ENCODE data around the gene NEK3.

NEK3 gene

GRCh38 chr13:52161181-52161646, 1.8 kb upstream of the NEK3 start:
- H3K36me3 ChIP-seq (ENCODE audit: control insufficient read depth in 4 of 4, insufficient read depth in 4 of 4, low read length in 3 of 4), result peaks cover 0 to 2% (median 1%) of the 10 kb centered on the region in 4 experiments
- H3K9me3 ChIP-seq (ENCODE audit: control extremely low read depth in 1 of 5, control insufficient read depth in 4 of 5, insufficient read depth in 2 of 5, low read depth in 1 of 5, low read length in 4 of 5), result no peaks in the 10 kb centered on the region
- no peak overlapping the region for H3K27ac ChIP-seq (ENCODE audit: insufficient read depth in 1 of 2, low read depth in 1 of 2, low read length in 2 of 2, poor library complexity in 1 of 2, severe bottlenecking in 2 of 2)
- 86% methylated on average over 3 of the region's 3 CpGs for WGBS (ENCODE audit: insufficient coverage)
- no peak overlapping the region for H3K4me3 ChIP-seq (ENCODE audit: control insufficient read depth in 1 of 7, extremely low read depth in 1 of 7, insufficient read depth in 4 of 7, low read depth in 2 of 7, low read length in 6 of 7)
- no peaks in the 10 kb centered on the region for H3K27me3 ChIP-seq (replicated peaks in 2 of 5; ENCODE audit: control insufficient read depth in 4 of 5, insufficient read depth in 5 of 5, low read length in 4 of 5)
- peaks cover 21 to 58% (median 45%) of the 10 kb centered on the region in 4 experiments for H3K4me1 ChIP-seq (ENCODE audit: control extremely low read depth in 1 of 4, control insufficient read depth in 4 of 4, insufficient read depth in 4 of 4, low read length in 3 of 4)
- peak in 2 of 3 donors; percentile 11 to 40 for DNase-seq
- POLR2A ChIA-PET, result interaction anchor here (0.6 kb wide), 1 partner anchor 419 kb away, joined by 3 read pairs; no protein-coding TSS in a partner anchor
- CTCF ChIA-PET, result interaction anchor here (1.6 to 1.8 kb wide), 2 partner anchors 28 to 149 kb away, joined by 5 read pairs; partner anchors contain the start of gene ALG11

DNA sequence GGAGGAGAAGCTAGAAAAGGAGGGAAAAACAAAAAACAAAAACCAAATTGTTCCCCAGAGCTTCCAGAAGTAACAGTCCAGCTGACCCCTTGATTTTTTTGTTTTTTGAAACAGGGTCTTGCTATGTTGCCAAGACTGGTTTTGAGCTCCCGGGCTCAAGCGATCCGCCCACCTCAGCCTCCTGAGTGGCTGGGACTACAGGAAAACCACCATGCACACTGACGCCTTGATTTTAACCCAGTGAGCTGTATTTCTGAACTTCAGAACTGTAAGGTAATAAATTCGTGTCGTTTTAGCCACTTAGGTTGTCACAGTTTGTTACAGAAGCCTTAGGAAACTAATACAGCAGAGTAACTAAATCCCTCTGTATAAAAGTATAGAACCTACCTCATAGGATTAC, 1.1 kb upstream of the NEK3 start:
- Histone ChIP-seq H3K27me3 (replicated peaks in 2 of 5; ENCODE audit: control insufficient read depth in 4 of 5, insufficient read depth in 5 of 5, low read length in 4 of 5) (no peaks in the 10 kb centered on the region), H3K27ac (ENCODE audit: insufficient read depth in 1 of 2, low read depth in 1 of 2, low read length in 2 of 2, poor library complexity in 1 of 2, severe bottlenecking in 2 of 2) (no peak overlapping the region), H3K4me1 (ENCODE audit: control extremely low read depth in 1 of 4, control insufficient read depth in 4 of 4, insufficient read depth in 4 of 4, low read length in 3 of 4) (peaks cover 21 to 58% (median 45%) of the 10 kb centered on the region in 4 experiments), H3K36me3 (ENCODE audit: control insufficient read depth in 4 of 4, insufficient read depth in 4 of 4, low read length in 3 of 4) (no peaks in the 10 kb centered on the region), H3K9me3 (ENCODE audit: control extremely low read depth in 1 of 5, control insufficient read depth in 4 of 5, insufficient read depth in 2 of 5, low read depth in 1 of 5, low read length in 4 of 5) (no peaks in the 10 kb centered on the region), H3K4me3 (ENCODE audit: control insufficient read depth in 1 of 7, extremely low read depth in 1 of 7, insufficient read depth in 4 of 7, low read depth in 2 of 7, low read length in 6 of 7) (peak overlapping the region in 2 of 7 experiments; percentile 29 to 40)
- DNase-seq, result peak; percentile 19 to 71 (median 59)
- ChIA-PET POLR2A (no interaction called here), CTCF (interaction anchor here (0.7 to 1.8 kb wide), 6 partner anchors 13 to 153 kb away, joined by 3 to 6 read pairs (median 4); partner anchors contain the start of gene ALG11)
- WGBS (ENCODE audit: insufficient coverage), result 0% methylated on average over 3 of the region's 6 CpGs

- CTCF ChIA-PET, result interaction anchor here (0.7 to 1.8 kb wide), 9 partner anchors 13 to 152 kb away, joined by 3 to 6 read pairs (median 3); partner anchors contain the start of genes ALG11 and NEK5
- POLR2A ChIA-PET, result no interaction called here
- Histone ChIP-seq H3K9me3 (ENCODE audit: control extremely low read depth in 1 of 5, control insufficient read depth in 4 of 5, insufficient read depth in 2 of 5, low read depth in 1 of 5, low read length in 4 of 5) (no peaks in the 10 kb centered on the region), H3K4me3 (ENCODE audit: control insufficient read depth in 1 of 7, extremely low read depth in 1 of 7, insufficient read depth in 4 of 7, low read depth in 2 of 7, low read length in 6 of 7) (peak overlapping the region in 1 of 7 experiments; percentile 88), H3K4me1 (ENCODE audit: control extremely low read depth in 1 of 4, control insufficient read depth in 4 of 4, insufficient read depth in 4 of 4, low read length in 3 of 4) (peaks cover 21 to 58% (median 45%) of the 10 kb centered on the region in 4 experiments), H3K27me3 (replicated peaks in 2 of 5; ENCODE audit: control insufficient read depth in 4 of 5, insufficient read depth in 5 of 5, low read length in 4 of 5) (no peaks in the 10 kb centered on the region), H3K27ac (ENCODE audit: insufficient read depth in 1 of 2, low read depth in 1 of 2, low read length in 2 of 2, poor library complexity in 1 of 2, severe bottlenecking in 2 of 2) (no peak overlapping the region), H3K36me3 (ENCODE audit: control insufficient read depth in 4 of 4, insufficient read depth in 4 of 4, low read length in 3 of 4) (no peaks in the 10 kb centered on the region)
- DNase-seq, result no peak
- WGBS (ENCODE audit: insufficient coverage), result 96% methylated on average over 5 of the region's 6 CpGs
Measured at GRCh38 chr13:52160053-52160452, 656 bp upstream of the NEK3 start.

- Histone ChIP-seq H3K4me3 (ENCODE audit: control insufficient read depth in 1 of 7, extremely low read depth in 1 of 7, insufficient read depth in 4 of 7, low read depth in 2 of 7, low read length in 6 of 7) (peak overlapping the region; percentile 50 to 88 (median 76)), H3K27me3 (replicated peaks in 2 of 5; ENCODE audit: control insufficient read depth in 4 of 5, insufficient read depth in 5 of 5, low read length in 4 of 5) (no peaks in the 10 kb centered on the region), H3K36me3 (ENCODE audit: control insufficient read depth in 4 of 4, insufficient read depth in 4 of 4, low read length in 3 of 4) (peaks cover 0 to 2% (median 0%) of the 10 kb centered on the region in 4 experiments), H3K27ac (ENCODE audit: insufficient read depth in 1 of 2, low read depth in 1 of 2, low read length in 2 of 2, poor library complexity in 1 of 2, severe bottlenecking in 2 of 2) (peak overlapping the region in 1 of 2 experiments; percentile 29), H3K9me3 (ENCODE audit: control extremely low read depth in 1 of 5, control insufficient read depth in 4 of 5, insufficient read depth in 2 of 5, low read depth in 1 of 5, low read length in 4 of 5) (no peaks in the 10 kb centered on the region), H3K4me1 (ENCODE audit: control extremely low read depth in 1 of 4, control insufficient read depth in 4 of 4, insufficient read depth in 4 of 4, low read length in 3 of 4) (peaks cover 21 to 58% (median 45%) of the 10 kb centered on the region in 4 experiments)
- WGBS (ENCODE audit: insufficient coverage), result 17% methylated on average over 17 of the region's 17 CpGs
- DNase-seq, result peak in 1 of 3 donors; percentile 9
- POLR2A ChIA-PET, result no interaction called here
- CTCF ChIA-PET, result interaction anchor here (0.9 to 1.3 kb wide), 3 partner anchors 15 to 725 kb away, joined by 3 to 4 read pairs (median 3); partner anchors contain the start of gene NEK5
Measured at GRCh38 chr13:52158629-52159158, 703 bp downstream of the NEK3 start.

DNA sequence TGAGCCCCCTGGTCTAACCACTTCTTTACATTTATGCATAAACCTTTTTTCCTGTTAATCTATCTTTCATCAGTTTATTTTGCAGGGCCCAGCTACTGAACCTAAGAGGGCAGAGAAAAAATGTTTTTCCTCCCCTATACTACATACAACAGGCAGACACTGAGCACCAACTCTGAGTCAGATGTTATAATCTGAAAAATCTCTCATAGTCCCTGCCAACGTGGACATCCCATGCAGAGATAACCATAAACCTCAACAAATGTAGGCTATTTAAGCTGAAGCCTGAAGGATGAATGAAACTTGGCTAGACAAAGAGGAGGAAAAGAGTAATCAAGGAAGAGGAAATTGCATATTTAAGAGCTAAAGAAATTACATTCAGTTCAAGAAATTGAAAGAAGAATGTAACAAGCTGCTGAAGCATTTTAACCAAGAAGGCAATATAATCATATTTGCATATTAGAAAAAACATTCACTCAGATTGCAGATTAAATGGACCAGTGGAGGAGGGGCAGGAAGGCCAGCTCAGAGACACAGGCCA, 2.6 kb downstream of the NEK3 start:
- H3K27me3 ChIP-seq (replicated peaks in 2 of 5; ENCODE audit: control insufficient read depth in 4 of 5, insufficient read depth in 5 of 5, low read length in 4 of 5), result no peaks in the 10 kb centered on the region
- H3K36me3 ChIP-seq (ENCODE audit: control insufficient read depth in 4 of 4, insufficient read depth in 4 of 4, low read length in 3 of 4), result peaks cover 0 to 5% (median 0%) of the 10 kb centered on the region in 4 experiments
- DNase-seq, result no peak
- ChIA-PET POLR2A (no interaction called here), CTCF (interaction anchor here (1.1 to 2.3 kb wide), 3 partner anchors 17 to 45 kb away, joined by 3 to 9 read pairs (median 4); no protein-coding TSS in a partner anchor)
- WGBS (ENCODE audit: insufficient coverage), result no CpG with 5 or more reads among the region's 1 CpG
- H3K4me3 ChIP-seq (ENCODE audit: control insufficient read depth in 1 of 7, extremely low read depth in 1 of 7, insufficient read depth in 4 of 7, low read depth in 2 of 7, low read length in 6 of 7), result peak overlapping the region in 1 of 7 experiments; percentile 31
- H3K27ac ChIP-seq (ENCODE audit: insufficient read depth in 1 of 2, low read depth in 1 of 2, low read length in 2 of 2, poor library complexity in 1 of 2, severe bottlenecking in 2 of 2), result no peak overlapping the region
- no peaks in the 10 kb centered on the region for H3K9me3 ChIP-seq (ENCODE audit: control extremely low read depth in 1 of 5, control insufficient read depth in 4 of 5, insufficient read depth in 2 of 5, low read depth in 1 of 5, low read length in 4 of 5)
- H3K4me1 ChIP-seq (ENCODE audit: control extremely low read depth in 1 of 4, control insufficient read depth in 4 of 4, insufficient read depth in 4 of 4, low read length in 3 of 4), result peaks cover 21 to 45% (median 38%) of the 10 kb centered on the region in 4 experiments

DNA sequence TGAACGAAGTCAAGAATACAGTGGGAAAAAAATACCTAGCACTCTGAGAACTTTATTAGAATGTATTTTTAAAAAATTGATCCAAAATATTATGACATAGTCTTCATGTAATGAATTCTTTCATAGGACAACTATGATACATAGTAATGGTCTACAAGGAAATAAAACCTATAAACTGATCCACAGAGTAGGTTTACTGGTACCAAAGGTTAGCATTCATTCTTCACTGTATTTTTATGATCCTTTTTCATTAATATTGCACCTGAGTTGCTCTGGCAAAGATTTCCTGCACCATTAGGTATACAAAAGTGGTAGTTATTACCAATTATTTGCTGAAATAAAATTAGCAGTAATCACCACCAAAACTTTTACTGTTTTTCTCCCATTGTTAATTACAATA, 4.2 kb downstream of the NEK3 start:
- no peak overlapping the region for H3K27ac ChIP-seq (ENCODE audit: insufficient read depth in 1 of 2, low read depth in 1 of 2, low read length in 2 of 2, poor library complexity in 1 of 2, severe bottlenecking in 2 of 2)
- peaks cover 0 to 18% (median 1%) of the 10 kb centered on the region in 4 experiments for H3K36me3 ChIP-seq (ENCODE audit: control insufficient read depth in 4 of 4, insufficient read depth in 4 of 4, low read length in 3 of 4)
- WGBS (ENCODE audit: insufficient coverage), result no CpG with 5 or more reads among the region's 1 CpG
- CTCF ChIA-PET, result interaction anchor here (0.6 to 1.4 kb wide), 4 partner anchors 19 to 357 kb away, joined by 3 to 5 read pairs (median 4); partner anchors contain the start of gene NEK5
- POLR2A ChIA-PET, result no interaction called here
- no peaks in the 10 kb centered on the region for H3K9me3 ChIP-seq (ENCODE audit: control extremely low read depth in 1 of 5, control insufficient read depth in 4 of 5, insufficient read depth in 2 of 5, low read depth in 1 of 5, low read length in 4 of 5)
- DNase-seq, result no peak
- H3K27me3 ChIP-seq (replicated peaks in 2 of 5; ENCODE audit: control insufficient read depth in 4 of 5, insufficient read depth in 5 of 5, low read length in 4 of 5), result no peaks in the 10 kb centered on the region
- peaks cover 12 to 29% (median 26%) of the 10 kb centered on the region in 4 experiments for H3K4me1 ChIP-seq (ENCODE audit: control extremely low read depth in 1 of 4, control insufficient read depth in 4 of 4, insufficient read depth in 4 of 4, low read length in 3 of 4)
- H3K4me3 ChIP-seq (ENCODE audit: control insufficient read depth in 1 of 7, extremely low read depth in 1 of 7, insufficient read depth in 4 of 7, low read depth in 2 of 7, low read length in 6 of 7), result no peak overlapping the region

DNA sequence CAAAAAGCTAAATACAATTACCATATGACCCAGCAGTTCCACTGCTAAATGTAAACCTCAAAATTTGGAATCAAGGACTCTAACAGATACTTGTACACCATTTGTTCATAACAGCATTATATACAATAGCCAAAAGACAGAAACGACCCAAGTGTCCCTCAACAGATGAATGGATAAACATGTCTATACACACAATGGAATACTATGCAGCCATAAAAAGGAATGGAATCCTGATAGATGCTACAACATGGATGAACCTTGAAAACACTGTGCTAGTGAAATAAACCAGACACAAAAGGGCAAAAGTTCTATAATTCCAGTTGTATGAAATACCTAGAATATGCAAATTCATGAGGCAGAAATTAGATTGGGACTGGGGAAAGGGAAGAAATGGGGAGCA, 12.2 kb downstream of the NEK3 start:
- peaks cover 0 to 43% (median 5%) of the 10 kb centered on the region in 4 experiments for H3K36me3 ChIP-seq (ENCODE audit: control insufficient read depth in 4 of 4, insufficient read depth in 4 of 4, low read length in 3 of 4)
- CTCF ChIA-PET, result interaction anchor here (0.8 to 1.5 kb wide), 3 partner anchors 18 to 252 kb away, joined by 3 to 4 read pairs (median 3); no protein-coding TSS in a partner anchor

More for the DNA sequence above, 12.2 kb downstream of the NEK3 start:
- Histone ChIP-seq H3K4me1 (ENCODE audit: control extremely low read depth in 1 of 4, control insufficient read depth in 4 of 4, insufficient read depth in 4 of 4, low read length in 3 of 4) (no peaks in the 10 kb centered on the region), H3K9me3 (ENCODE audit: control extremely low read depth in 1 of 5, control insufficient read depth in 4 of 5, insufficient read depth in 2 of 5, low read depth in 1 of 5, low read length in 4 of 5) (no peaks in the 10 kb centered on the region), H3K27ac (ENCODE audit: insufficient read depth in 1 of 2, low read depth in 1 of 2, low read length in 2 of 2, poor library complexity in 1 of 2, severe bottlenecking in 2 of 2) (no peak overlapping the region), H3K4me3 (ENCODE audit: control insufficient read depth in 1 of 7, extremely low read depth in 1 of 7, insufficient read depth in 4 of 7, low read depth in 2 of 7, low read length in 6 of 7) (no peak overlapping the region), H3K27me3 (replicated peaks in 2 of 5; ENCODE audit: control insufficient read depth in 4 of 5, insufficient read depth in 5 of 5, low read length in 4 of 5) (no peaks in the 10 kb centered on the region)
- WGBS (ENCODE audit: insufficient coverage), result no CpG with 5 or more reads among the region's 1 CpG
- POLR2A ChIA-PET, result no interaction called here
- DNase-seq, result no peak
